NCI-H748 (cell line): Measurements from ENCODE around the gene PLA2G7.

Source experiments
- DNase-seq: peaks from one replicate; lab custom pipeline; 2025; ENCODE audit not compliant: unreplicated experiment; lab: John Stamatoyannopoulos, UW

PLA2G7 gene

DNA sequence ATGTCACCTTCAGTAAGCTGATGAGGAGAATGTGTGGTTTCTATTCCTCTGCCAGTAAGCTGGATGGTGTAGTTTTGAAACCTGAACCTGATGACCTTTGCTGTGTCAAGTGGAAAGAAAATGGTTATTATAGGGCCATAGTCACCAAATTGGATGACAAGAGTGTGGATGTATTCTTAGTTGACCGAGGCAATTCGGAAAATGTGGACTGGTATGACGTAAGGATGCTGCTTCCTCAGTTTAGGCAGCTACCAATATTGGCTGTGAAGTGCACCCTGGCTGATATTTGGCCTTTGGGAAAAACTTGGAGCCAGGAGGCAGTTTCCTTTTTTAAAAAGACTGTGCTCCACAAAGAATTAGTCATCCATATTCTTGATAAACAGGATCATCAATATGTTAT is 45.5 kb downstream of the PLA2G7 start:
- no peak for DNase-seq

DNA sequence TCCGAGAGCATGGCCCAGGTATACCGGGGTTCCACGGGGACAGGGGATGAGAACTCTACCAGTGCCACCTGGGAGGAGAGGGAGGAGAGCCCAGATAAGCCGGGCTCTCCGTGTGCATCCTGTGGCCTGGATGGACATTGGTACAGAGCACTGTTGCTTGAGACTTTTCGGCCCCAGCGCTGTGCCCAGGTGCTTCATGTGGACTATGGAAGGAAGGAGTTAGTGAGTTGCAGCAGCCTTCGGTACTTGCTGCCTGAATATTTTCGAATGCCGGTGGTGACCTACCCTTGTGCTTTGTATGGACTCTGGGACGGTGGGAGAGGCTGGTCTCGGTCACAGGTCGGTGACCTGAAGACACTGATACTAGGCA is 46.2 kb downstream of the PLA2G7 start:
- DNase-seq: no peak

DNA sequence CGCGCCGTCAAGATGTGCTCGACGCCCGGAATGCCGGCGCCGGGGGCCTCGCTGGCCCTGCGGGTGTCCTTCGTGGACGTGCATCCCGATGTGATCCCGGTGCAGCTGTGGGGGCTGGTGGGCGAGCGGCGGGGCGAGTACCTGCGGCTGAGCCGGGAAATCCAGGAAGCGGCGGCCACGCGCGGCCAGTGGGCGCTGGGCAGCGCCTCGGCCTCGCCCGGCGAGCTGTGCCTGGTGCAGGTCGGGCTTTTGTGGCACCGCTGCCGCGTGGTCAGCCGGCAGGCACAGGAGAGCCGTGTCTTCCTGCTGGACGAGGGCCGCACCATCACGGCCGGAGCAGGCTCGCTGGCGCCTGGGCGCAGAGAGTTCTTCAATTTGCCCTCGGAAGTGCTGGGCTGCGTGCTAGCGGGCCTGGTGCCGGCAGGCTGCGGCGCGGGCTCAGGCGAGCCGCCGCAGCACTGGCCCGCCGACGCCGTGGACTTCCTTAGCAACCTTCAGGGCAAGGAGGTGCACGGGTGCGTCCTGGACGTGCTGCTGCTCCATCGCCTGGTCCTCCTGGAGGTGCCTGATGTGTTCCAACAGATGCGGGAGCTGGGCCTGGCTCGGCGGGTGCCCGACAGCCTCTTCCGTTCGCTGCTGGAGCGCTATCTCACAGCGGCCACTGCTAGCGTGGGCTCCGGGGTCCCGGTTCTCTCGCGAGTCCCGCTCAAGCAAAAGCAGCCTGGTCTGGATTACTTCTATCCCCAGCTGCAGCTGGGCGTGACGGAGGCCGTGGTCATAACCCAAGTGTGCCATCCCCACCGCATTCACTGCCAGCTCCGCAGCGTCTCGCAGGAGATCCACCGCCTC is 46.8 kb downstream of the PLA2G7 start:
- no peak for DNase-seq

DNA sequence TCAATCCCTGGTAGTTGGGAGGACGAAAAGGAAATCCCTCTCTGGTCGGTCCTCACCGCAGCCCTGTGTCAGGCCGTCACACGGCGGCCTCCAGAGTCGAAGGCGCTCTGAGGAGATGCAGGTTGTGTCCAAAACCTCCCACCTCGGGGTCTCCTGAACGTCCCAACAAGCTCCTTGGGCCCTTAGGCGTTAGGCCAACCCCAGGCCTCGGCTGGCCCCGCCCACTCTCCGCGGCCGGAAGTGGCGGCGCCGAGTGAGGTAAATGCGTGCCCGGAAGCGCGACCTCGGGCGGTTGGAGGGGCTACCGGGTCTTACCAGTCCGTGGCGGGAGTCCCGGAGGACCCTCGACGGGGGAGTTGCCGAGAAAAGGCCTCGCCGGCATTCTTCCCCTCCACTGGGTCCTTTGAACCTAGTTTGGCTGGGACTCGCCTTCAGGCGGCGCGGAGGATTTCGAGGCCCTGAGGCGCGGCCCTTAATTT is 47.5 kb downstream of the PLA2G7 start, which contains the start of gene TDRD6:
Gene TDRD6, plus strand, starts transcription at position 267 of the 479 bp plus-strand sequence. CDS start 244 bp downstream, outside the sequence.
- no peak for DNase-seq

DNA sequence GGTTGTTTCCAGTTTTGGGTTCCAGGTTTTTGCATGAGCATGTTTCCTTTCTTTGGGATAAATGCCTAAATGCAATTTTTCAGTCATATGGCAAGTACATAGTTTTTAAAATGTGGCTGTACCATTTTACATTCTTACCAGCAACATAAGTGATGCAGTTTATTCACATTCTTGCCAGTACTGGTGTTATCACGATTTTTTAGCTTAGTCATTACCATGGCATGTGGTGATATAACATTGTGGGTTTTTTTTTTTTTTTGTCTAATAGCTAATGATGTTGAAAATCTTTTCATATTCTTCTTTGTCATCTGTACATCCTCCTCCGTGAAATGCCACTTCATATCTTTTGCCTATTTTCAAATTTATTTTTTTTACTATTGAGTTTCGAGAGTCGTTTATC is 50.4 kb downstream of the PLA2G7 start:
- no peak for DNase-seq

DNA sequence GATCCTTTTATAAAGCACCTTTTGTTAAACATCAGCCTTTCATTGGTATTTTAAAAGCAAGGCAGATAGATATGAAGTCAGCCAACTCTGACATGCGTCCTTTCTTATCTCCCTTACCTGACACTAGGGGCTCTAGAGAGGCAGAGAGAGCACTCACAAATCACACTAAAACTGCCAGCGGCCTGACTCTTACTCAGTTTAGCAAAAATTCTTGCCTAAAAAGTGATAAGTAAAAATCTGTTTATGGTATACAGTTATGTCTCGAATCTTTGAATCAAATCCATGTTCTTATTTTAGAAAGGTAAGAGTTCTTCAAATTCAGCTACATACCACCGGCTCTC is 57.9 kb downstream of the PLA2G7 start:
- no peak for DNase-seq

DNA sequence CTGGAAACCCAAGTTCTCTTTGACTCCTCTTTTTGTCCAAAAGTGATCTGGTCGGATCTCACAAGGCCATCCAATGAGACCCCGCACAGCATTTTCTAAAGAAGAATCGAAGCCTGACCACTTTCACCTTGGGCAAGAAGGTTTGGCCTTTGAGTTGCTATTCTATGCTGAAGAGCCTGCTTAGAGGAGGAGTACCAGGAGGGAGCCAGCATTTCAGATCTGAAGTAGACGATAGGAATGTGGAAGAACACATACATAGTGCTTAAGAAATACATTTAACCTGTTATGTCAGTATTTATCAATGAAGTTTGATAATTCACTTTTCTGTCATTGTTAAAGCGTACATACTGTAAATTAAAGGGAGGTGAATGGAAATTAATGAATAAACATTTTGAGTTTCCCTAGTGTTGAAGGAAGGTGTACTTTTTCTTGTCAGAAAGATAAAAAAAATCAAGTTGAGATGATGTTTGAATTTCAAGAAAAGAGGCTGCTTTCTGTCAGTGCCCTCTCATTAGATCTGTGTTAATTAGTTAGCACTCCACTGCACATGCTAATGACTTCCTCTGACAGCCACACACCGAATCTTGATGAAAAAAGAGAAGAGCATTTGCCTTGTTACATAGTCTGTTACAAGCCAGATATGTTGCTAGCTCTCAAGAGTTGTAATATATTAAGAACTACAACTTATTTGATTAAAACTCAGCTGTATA is 58.4 kb downstream of the PLA2G7 start:
- no peak for DNase-seq

DNA sequence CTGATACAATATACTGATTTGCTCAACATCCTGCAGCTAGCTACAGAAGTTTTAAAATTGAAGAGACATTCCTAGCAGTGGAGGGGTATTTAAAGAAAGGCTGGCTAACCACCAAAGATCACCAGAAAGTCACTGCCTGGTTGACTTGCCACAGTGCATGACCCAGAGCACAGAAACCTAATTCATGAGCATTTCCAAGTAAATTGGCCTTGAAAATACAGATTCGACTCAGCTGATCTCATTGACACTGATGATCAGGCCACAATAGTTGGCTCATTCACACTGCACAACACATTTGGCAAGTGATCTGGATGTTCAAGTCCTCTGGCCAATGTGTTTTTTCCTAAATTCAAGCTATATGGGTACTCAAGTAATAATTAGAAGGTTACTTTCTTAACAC is 60.8 kb downstream of the PLA2G7 start:
- DNase-seq: no peak

DNA sequence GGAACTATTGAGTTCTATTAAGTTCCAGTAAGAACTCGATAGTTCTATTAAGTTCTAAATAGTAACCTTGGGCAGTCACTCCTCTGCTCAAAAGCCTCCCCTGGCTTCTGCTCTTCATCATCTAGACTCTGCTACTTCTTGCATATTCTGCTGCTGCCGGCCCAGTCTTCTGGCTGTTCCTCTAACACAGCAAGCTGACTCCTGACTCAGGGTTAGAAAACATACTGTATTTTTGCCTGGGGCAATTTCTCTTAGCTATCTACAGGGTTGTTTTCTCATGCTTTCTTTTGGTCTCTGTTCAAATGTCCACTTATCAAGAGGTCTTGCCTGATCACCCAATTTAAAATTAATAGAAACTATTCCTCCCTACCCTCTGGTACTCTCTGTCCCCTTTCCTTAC is 67.8 kb downstream of the PLA2G7 start:
- no peak for DNase-seq

DNA sequence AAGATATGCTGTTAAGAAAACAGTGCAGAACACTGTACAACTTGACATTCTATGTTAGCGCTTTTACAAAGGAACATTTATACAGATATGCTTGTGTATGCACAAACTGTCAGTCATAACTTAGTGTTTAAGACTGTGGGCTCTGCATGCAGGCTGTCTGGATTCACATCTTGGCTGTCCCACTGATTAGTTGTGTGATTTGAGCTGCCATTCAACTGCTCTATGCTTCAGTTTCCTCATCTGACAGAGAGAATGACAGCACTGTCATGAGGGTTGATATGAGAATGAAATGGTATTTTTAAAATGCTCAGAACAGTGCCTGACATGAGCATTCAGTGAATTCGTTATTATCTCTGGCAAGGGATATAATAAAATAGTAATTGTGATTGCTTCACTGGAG is 73.7 kb downstream of the PLA2G7 start:
- no peak for DNase-seq

DNA sequence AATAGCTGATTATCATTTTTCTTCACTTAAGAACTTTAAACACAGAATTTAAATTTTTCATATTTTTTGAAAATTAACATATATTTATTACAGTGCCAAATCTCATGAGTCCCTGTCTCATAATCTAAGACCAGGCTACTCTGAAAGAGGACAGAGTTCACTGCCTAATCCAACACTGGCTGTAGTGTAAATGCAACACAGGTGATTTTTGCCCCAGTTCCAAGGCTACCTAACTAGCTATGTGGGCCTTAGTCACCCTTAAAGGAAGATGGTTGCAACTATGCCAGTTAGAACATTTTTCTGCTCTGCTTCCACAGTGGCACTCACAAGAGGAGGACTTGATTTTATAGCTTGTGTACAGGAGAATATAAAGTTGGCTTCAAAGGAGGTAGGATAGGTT is 77.5 kb downstream of the PLA2G7 start:
- no peak for DNase-seq

DNA sequence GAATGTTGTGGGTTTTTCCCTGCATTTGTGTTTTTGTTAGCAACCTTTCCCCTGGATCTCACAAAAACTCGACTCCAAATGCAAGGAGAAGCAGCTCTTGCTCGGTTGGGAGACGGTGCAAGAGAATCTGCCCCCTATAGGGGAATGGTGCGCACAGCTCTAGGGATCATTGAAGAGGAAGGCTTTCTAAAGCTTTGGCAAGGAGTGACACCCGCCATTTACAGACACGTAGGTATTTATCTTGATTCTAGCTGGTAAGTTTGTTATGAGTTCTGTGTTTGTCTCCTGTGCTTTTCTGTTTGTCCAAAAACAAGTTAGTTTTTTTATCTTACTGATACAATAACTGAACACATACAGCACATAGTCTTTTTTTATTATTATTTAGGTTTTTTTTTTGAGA is 79.4 kb downstream of the PLA2G7 start:
- DNase-seq: peak; percentile 57
